ENCODE measurements around the gene FBXW8. TPM values are rescaled to one million over a fixed set of nuclear protein-coding genes. Genes with fewer than 3 reads are reported as not detected.

FBXW8 gene
- total RNA-seq, 1 experiment from 2014 or later, result 20.6 TPM

DNA sequence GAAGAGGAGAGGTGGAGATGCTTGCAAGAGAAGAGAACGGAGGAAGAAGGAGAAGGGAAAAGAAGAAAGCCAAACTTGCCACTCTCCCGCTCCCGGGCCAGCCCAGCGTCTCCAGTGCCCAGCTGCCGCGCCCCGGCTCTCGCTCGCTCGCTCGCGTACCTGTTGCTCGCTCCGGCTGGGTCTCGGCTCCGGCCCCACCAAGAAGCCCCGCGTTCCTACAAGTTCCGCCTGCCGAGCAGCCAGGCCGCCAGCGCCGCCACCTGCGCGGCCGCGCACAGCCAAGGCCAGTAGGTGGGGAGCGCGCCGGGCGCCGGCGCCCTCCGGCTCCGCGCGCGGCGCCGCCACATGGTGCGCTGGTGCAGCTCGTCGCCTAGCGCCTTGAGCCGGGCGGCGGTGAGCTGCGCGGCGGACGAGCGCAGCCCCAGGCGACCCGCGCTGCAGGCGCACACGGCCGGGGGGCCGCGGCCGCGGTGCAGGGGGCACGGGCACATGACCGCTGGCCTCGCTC is 29.9 kb upstream of the FBXW8 start:
- peaks cover 19% of the 10 kb centered on the region; the same call in 1 of the 2 replicates for H3K79me2 ChIP-seq (ENCODE audit: low read depth)
- H2AFZ ChIP-seq, result peak overlapping the region; percentile 78; the same call in 1 of the 2 replicates
- H3F3A ChIP-seq (ENCODE audit: insufficient read depth, low read depth), result peaks cover 37% of the 10 kb centered on the region
- intact Hi-C loops (cut with micrococcal nuclease; ENCODE audit: unreplicated experiment), result loop anchor here (1.0 to 2.0 kb wide), 2 partner anchors 36 to 144 kb away; no protein-coding TSS in a partner anchor
- H3K4me3 ChIP-seq, result peak overlapping the region; percentile 67
- peaks cover 3% of the 10 kb centered on the region; the same call in 1 of the 2 replicates for H3K27me3 ChIP-seq (ENCODE audit: insufficient read depth, low read depth)
- no TSS peak for BruUV-seq (replicated peaks)
- peak overlapping the region; percentile 45 for H3K27ac ChIP-seq
- POLR2A ChIA-PET (ENCODE audit: unreplicated experiment), result no interaction called here
- no peaks in the 10 kb centered on the region for H3K9me3 ChIP-seq (ENCODE audit: insufficient read depth, low read depth)
- CTCF ChIA-PET, result interaction anchor here (1.2 kb wide), 1 partner anchor 145 kb away, joined by 3 read pairs; no protein-coding TSS in a partner anchor
- TF ChIP-seq, protein P1, sequence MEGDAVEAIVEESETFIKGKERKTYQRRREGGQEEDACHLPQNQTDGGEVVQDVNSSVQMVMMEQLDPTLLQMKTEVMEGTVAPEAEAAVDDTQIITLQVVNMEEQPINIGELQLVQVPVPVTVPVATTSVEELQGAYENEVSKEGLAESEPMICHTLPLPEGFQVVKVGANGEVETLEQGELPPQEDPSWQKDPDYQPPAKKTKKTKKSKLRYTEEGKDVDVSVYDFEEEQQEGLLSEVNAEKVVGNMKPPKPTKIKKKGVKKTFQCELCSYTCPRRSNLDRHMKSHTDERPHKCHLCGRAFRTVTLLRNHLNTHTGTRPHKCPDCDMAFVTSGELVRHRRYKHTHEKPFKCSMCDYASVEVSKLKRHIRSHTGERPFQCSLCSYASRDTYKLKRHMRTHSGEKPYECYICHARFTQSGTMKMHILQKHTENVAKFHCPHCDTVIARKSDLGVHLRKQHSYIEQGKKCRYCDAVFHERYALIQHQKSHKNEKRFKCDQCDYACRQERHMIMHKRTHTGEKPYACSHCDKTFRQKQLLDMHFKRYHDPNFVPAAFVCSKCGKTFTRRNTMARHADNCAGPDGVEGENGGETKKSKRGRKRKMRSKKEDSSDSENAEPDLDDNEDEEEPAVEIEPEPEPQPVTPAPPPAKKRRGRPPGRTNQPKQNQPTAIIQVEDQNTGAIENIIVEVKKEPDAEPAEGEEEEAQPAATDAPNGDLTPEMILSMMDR (conservative IDR thresholded peaks at IDR 0.05), result no peak
- no peak for TF ChIP-seq EZH2 (IDR thresholded peaks at IDR 0.05; ENCODE audit: low read depth)
- no peaks in the 10 kb centered on the region for H4K20me1 ChIP-seq (ENCODE audit: insufficient read depth)
- no peaks in the 10 kb centered on the region for H3K36me3 ChIP-seq (ENCODE audit: low read depth)
- peak overlapping the region; percentile 96 for H3K4me2 ChIP-seq
- H3K4me1 ChIP-seq (replicated peaks; ENCODE audit: insufficient read depth), result peaks cover 18% of the 10 kb centered on the region
- H3K9me2 ChIP-seq (ENCODE audit: insufficient read depth), result no peaks in the 10 kb centered on the region
- DNase-seq, result peak; percentile 47 to 66

DNA sequence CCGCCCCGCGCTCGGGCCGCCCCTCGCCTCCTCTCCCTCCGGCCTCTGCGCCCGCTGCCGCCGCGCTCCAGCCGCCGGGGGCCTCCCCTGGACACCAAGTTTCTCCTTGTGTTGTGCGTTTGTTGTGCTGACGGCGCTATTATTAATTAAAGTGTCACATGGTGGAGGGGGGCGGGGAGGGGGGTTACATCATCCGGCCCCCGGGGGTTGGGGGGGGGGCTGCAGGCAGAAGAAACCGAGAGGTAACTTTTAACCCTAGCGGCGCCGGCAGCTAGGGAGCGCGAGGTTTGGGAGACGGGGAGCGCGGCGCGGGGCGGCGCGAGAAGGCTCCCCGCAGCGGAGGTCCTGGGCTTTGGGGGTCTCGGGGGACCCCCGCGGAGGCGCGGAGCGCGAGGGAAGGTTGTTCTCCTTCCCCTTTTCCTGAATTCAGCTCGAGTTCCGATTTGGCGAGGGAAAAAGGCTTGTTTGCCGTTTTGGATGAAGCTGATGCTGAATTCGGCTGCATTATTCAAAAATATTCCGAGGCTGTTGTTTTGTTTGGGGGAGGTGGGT is 29.3 kb upstream of the FBXW8 start, which contains the start of gene HRK:
Gene HRK (minus strand): TSS at position 117 of the 552 bp plus-strand sequence. CDS start 134 bp downstream, outside the sequence.
- Histone ChIP-seq H4K20me1 (ENCODE audit: insufficient read depth) (no peaks in the 10 kb centered on the region), H3K4me3 (peak within 1 kb of the TSS; percentile 67), H3K9me2 (ENCODE audit: insufficient read depth) (no peaks in the 10 kb centered on the region), H3K4me2 (peak within 1 kb of the TSS; percentile 96), H3K27me3 (ENCODE audit: insufficient read depth, low read depth) (peaks cover 3% of the 10 kb centered on the region; the same call in 1 of the 2 replicates), H2AFZ (peak within 1 kb of the TSS; percentile 89), H3K4me1 (replicated peaks; ENCODE audit: insufficient read depth) (peaks cover 18% of the 10 kb centered on the region), H3K9me3 (ENCODE audit: insufficient read depth, low read depth) (no peaks in the 10 kb centered on the region), H3K36me3 (ENCODE audit: low read depth) (no peaks in the 10 kb centered on the region), H3F3A (ENCODE audit: insufficient read depth, low read depth) (peaks cover 37% of the 10 kb centered on the region), H3K79me2 (ENCODE audit: low read depth) (peaks cover 19% of the 10 kb centered on the region; the same call in 1 of the 2 replicates), H3K27ac (peak within 1 kb of the TSS; percentile 46)
- TF ChIP-seq, protein P1 (conservative IDR thresholded peaks at IDR 0.05), result no peak
- no peak for TF ChIP-seq EZH2 (IDR thresholded peaks at IDR 0.05; ENCODE audit: low read depth)
- CTCF ChIA-PET, result no interaction called here
- no TSS peak for BruUV-seq (replicated peaks)
- intact Hi-C loops (cut with micrococcal nuclease; ENCODE audit: unreplicated experiment), result loop anchor here (1.0 to 2.0 kb wide), 2 partner anchors 35 to 144 kb away; no protein-coding TSS in a partner anchor
- POLR2A ChIA-PET (ENCODE audit: unreplicated experiment), result no interaction called here
- DNase-seq, result peak in 1 of 2 experiments; percentile 66

DNA sequence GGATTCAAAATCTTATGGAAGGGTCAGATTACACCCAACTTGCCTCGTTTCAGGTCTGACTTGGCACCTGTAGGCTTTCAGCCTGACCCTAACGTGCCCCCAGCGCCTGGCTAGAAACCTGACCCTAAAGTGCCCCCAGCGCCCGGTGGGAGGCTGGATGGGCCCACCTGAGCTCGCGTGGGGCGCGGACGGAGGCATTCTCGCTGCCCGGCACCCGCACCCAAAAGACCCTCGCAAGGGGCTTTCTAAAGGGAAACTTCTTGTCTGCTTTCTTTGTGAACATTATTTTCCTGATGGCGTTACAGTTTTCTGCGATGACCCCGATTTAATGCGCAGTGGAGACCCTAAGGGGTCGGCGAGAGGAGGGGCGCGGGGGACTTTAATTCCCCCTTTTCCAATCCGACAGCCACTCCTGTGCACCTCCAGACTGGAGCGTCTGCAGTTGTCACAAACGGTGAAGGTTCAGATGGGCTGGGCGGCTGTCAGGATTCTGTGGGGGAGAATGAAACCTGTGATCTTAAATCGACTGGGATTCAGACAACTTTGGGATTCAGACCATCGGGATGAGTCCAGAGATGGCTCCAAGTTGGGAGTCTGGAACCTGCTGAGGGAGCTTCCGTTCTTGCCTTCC is 28.8 kb upstream of the FBXW8 start:
- H3K4me3 ChIP-seq, result peak overlapping the region; percentile 67

More for the DNA sequence above, 28.8 kb upstream of the FBXW8 start:
- peaks cover 16% of the 10 kb centered on the region; the same call in 1 of the 2 replicates for H3K79me2 ChIP-seq (ENCODE audit: low read depth)
- H3K9me2 ChIP-seq (ENCODE audit: insufficient read depth), result no peaks in the 10 kb centered on the region
- peaks cover 3% of the 10 kb centered on the region; the same call in 1 of the 2 replicates for H3K27me3 ChIP-seq (ENCODE audit: insufficient read depth, low read depth)
- BruUV-seq (replicated peaks), result no TSS peak
- DNase-seq, result no peak
- peak overlapping the region; percentile 96 for H3K4me2 ChIP-seq
- H3K27ac ChIP-seq, result peak overlapping the region; percentile 46; the same call in 1 of the 2 replicates
- TF ChIP-seq, protein P1 (conservative IDR thresholded peaks at IDR 0.05), result no peak
- no peak for TF ChIP-seq EZH2 (IDR thresholded peaks at IDR 0.05; ENCODE audit: low read depth)
- no peaks in the 10 kb centered on the region for H3K9me3 ChIP-seq (ENCODE audit: insufficient read depth, low read depth)
- H3K4me1 ChIP-seq (replicated peaks; ENCODE audit: insufficient read depth), result peaks cover 18% of the 10 kb centered on the region
- no peaks in the 10 kb centered on the region for H4K20me1 ChIP-seq (ENCODE audit: insufficient read depth)
- H3K36me3 ChIP-seq (ENCODE audit: low read depth), result no peaks in the 10 kb centered on the region
- ChIA-PET POLR2A (ENCODE audit: unreplicated experiment) (no interaction called here), CTCF (no interaction called here)
- intact Hi-C loops (cut with micrococcal nuclease; ENCODE audit: unreplicated experiment), result loop anchor here (1.0 to 2.0 kb wide), 3 partner anchors 35 to 173 kb away; no protein-coding TSS in a partner anchor
- H2AFZ ChIP-seq, result peak overlapping the region; percentile 89
- H3F3A ChIP-seq (ENCODE audit: insufficient read depth, low read depth), result peaks cover 37% of the 10 kb centered on the region

Data from PC-9 (cell line).